ENCODE measurements around the gene COX6B2. TPM values are rescaled to one million over a fixed set of nuclear protein-coding genes. Genes with fewer than 3 reads are reported as not detected.

COX6B2 gene
- total RNA-seq, 1 donor from 2014 or later, result 5.2 TPM

GRCh38 chr19:55360902-55361301, 6.4 kb upstream of the COX6B2 start:
- no peak for TF ChIP-seq CTCF (IDR thresholded peaks at IDR 0.05)
- TF ChIP-seq POLR2AphosphoS5 (IDR thresholded peaks at IDR 0.05; ENCODE audit: insufficient read depth in 1 of 2, low read depth in 1 of 2), result no peak
- no peak for TF ChIP-seq POLR2A (IDR thresholded peaks at IDR 0.05)

GRCh38 chr19:55358943-55359908, 4.7 kb upstream of the COX6B2 start:
- intact Hi-C loops (cut with DNase I), result no loop called here

More at GRCh38 chr19:55360902-55361301, 6.4 kb upstream of the COX6B2 start:
- DNase-seq (ENCODE audit: extremely low spot score in 2 of 2), result no peak
- no peaks in the 10 kb centered on the region for H3K4me1 ChIP-seq
- no peak overlapping the region for H3K4me3 ChIP-seq
- H3K27ac ChIP-seq, result no peak overlapping the region
- H3K36me3 ChIP-seq, result no peaks in the 10 kb centered on the region
- intact Hi-C loops (cut with DNase I), result no loop called here
- H3K27me3 ChIP-seq, result no peaks in the 10 kb centered on the region
- no peaks in the 10 kb centered on the region for H3K9me3 ChIP-seq

GRCh38 chr19:55358493-55358892, 4.0 kb upstream of the COX6B2 start:
- Histone ChIP-seq H3K4me1 (peaks cover 18% of the 10 kb centered on the region), H3K9me3 (no peaks in the 10 kb centered on the region), H3K36me3 (no peaks in the 10 kb centered on the region), H3K27me3 (peaks cover 10% of the 10 kb centered on the region), H3K4me3 (no peak overlapping the region), H3K27ac (no peak overlapping the region)
- intact Hi-C loops (cut with DNase I), result no loop called here
- TF ChIP-seq POLR2A (IDR thresholded peaks at IDR 0.05) (no peak), CTCF (IDR thresholded peaks at IDR 0.05) (no peak)
- DNase-seq (ENCODE audit: extremely low spot score in 2 of 2), result no peak

More at GRCh38 chr19:55358943-55359908, 4.7 kb upstream of the COX6B2 start:
- no peak for DNase-seq (ENCODE audit: extremely low spot score in 2 of 2)
- Histone ChIP-seq H3K4me1 (peaks cover 11% of the 10 kb centered on the region), H3K4me3 (no peak overlapping the region), H3K27me3 (peaks cover 5% of the 10 kb centered on the region), H3K27ac (no peak overlapping the region), H3K36me3 (no peaks in the 10 kb centered on the region), H3K9me3 (no peaks in the 10 kb centered on the region)
- no peak for TF ChIP-seq POLR2A (IDR thresholded peaks at IDR 0.05)
- no peak for TF ChIP-seq CTCF (IDR thresholded peaks at IDR 0.05)
- no peak for TF ChIP-seq POLR2AphosphoS5 (IDR thresholded peaks at IDR 0.05; ENCODE audit: insufficient read depth in 1 of 2, low read depth in 1 of 2)

- H3K27ac ChIP-seq, result no peak overlapping the region
Observed at GRCh38 chr19:55355213-55355821, 798 bp upstream of the COX6B2 start.

More at GRCh38 chr19:55355213-55355821, 798 bp upstream of the COX6B2 start:
- H3K27me3 ChIP-seq, result peaks cover 14% of the 10 kb centered on the region
- no peaks in the 10 kb centered on the region for H3K9me3 ChIP-seq
- no peaks in the 10 kb centered on the region for H3K36me3 ChIP-seq
- H3K4me3 ChIP-seq, result no peak overlapping the region
- peaks cover 23% of the 10 kb centered on the region for H3K4me1 ChIP-seq
- intact Hi-C loops (cut with DNase I), result no loop called here
- no peak for TF ChIP-seq POLR2A (IDR thresholded peaks at IDR 0.05)
- TF ChIP-seq CTCF (IDR thresholded peaks at IDR 0.05), result no peak
- TF ChIP-seq POLR2AphosphoS5 (IDR thresholded peaks at IDR 0.05; ENCODE audit: insufficient read depth in 1 of 2, low read depth in 1 of 2), result no peak
- DNase-seq (ENCODE audit: extremely low spot score in 2 of 2), result no peak

Data from vagina (tissue), 2 donors.